IMR-90 (cell line): ENCODE results near the gene ESR2. TPM values are rescaled to one million over a fixed set of nuclear protein-coding genes. Genes with fewer than 3 reads are reported as not detected.

Experiments used
- ATAC-seq: fragments of 200-7000 bp; cut with Tn5 transposase; 2 replicates; pipeline ENCODE4 v1.9.1; 2020; ENCODE audit warnings: low read depth, mild to moderate bottlenecking, moderate library complexity
- BruUV-seq: library from RNA; stranded (reverse); fragments of 400-500 nt; replicated peaks from 2 replicates; lab custom pipeline; 2021; lab: Mats Ljungman, UMichigan
- CTCF ChIA-PET: fragments of 300-600 bp; formaldehyde crosslinking; extraction: SDS; loops from one replicate; lab custom pipeline; 2021; ENCODE audit warnings: antibody characterized with exemption; lab: Yijun Ruan, JAX
- POLR2A ChIA-PET: fragments of 300-600 bp; sonication (Branson Sonifier 250); formaldehyde crosslinking; loops from one replicate; lab custom pipeline; 2022; ENCODE audit warnings: antibody characterized with exemption; ENCODE audit not compliant: unreplicated experiment; lab: Charles Lee
- DNase-seq: peaks from one replicate; pipeline ENCODE4 v3.0.0; 2013
- H2AFZ ChIP-seq: replicated peaks from 2 replicates; pipeline ENCODE3; 2013; ENCODE audit warnings: low read length, mild to moderate bottlenecking; ENCODE audit not compliant: poor library complexity
- H2AK5ac ChIP-seq: 2 replicates; pipeline ENCODE4 v1.6.1; 2013; ENCODE audit warnings: low read depth, low read length, inconsistent platforms
- H2AK9ac ChIP-seq: replicated peaks from 2 replicates; pipeline ENCODE3; 2013; ENCODE audit warnings: mild to moderate bottlenecking, low read depth, low read length, moderate library complexity; ENCODE audit not compliant: poor library complexity
- H2BK120ac ChIP-seq: 2 replicates; pipeline ENCODE4 v1.6.1; 2013; ENCODE audit warnings: low read depth, low read length, inconsistent platforms
- H2BK15ac ChIP-seq: 3 replicates; pipeline ENCODE4 v1.6.1; 2013; ENCODE audit warnings: low read depth, low read length, inconsistent platforms
- H2BK20ac ChIP-seq: 2 replicates; pipeline ENCODE4 v1.6.1; 2013; ENCODE audit warnings: low read depth, mild to moderate bottlenecking, inconsistent platforms, low read length, moderate library complexity
- H2BK5ac ChIP-seq: 2 replicates; pipeline ENCODE4 v1.6.1; 2013; ENCODE audit warnings: mild to moderate bottlenecking, low read depth, low read length, inconsistent platforms; ENCODE audit not compliant: poor library complexity, severe bottlenecking
- H3K14ac ChIP-seq: replicated peaks from 2 replicates; pipeline ENCODE4 v1.6.1; 2013; ENCODE audit warnings: low read depth, low read length, inconsistent platforms
- H3K18ac ChIP-seq: 2 replicates; pipeline ENCODE4 v1.6.1; 2013; ENCODE audit warnings: low read depth, low read length, control low read depth
- H3K23ac ChIP-seq: 2 replicates; pipeline ENCODE4 v1.6.1; 2013; ENCODE audit warnings: low read depth, low read length, inconsistent platforms
- H3K27ac ChIP-seq: 2 replicates; pipeline ENCODE4 v1.5.1; 2013; ENCODE audit warnings: mild to moderate bottlenecking, control low read depth, low read length; ENCODE audit not compliant: insufficient read depth
- H3K27me3 ChIP-seq: 2 replicates; pipeline ENCODE4 v1.6.1; 2013; ENCODE audit warnings: low read length; ENCODE audit not compliant: control insufficient read depth, insufficient read depth
- H3K36me3 ChIP-seq: 2 replicates; pipeline ENCODE4 v1.6.1; 2013; ENCODE audit warnings: low read length, mixed read lengths; ENCODE audit not compliant: control insufficient read depth, insufficient read depth
- H3K4ac ChIP-seq: 2 replicates; pipeline ENCODE4 v1.6.1; 2013; ENCODE audit warnings: low read depth, low read length, inconsistent platforms
- H3K4me1 ChIP-seq: 2 replicates; pipeline ENCODE4 v1.6.1; 2013; ENCODE audit warnings: low read length, mixed read lengths; ENCODE audit not compliant: control insufficient read depth, insufficient read depth
- H3K4me2 ChIP-seq: 2 replicates; pipeline ENCODE4 v1.6.1; 2013; ENCODE audit warnings: low read depth, mild to moderate bottlenecking, control low read depth, low read length, moderate library complexity
- H3K4me3 ChIP-seq: 2 replicates; pipeline ENCODE4 v1.5.1; 2013; ENCODE audit warnings: low read depth, mild to moderate bottlenecking, control low read depth, low read length, moderate library complexity; ENCODE audit not compliant: insufficient read depth
- H3K56ac ChIP-seq: 2 replicates; pipeline ENCODE4 v1.6.1; 2013; ENCODE audit warnings: low read length, inconsistent platforms; ENCODE audit not compliant: insufficient read depth; ENCODE audit errors: extremely low read depth
- H3K79me1 ChIP-seq, 2 experiments: 2 replicates each; pipeline ENCODE4 v1.6.1; 2013; ENCODE audit warnings: low read length in 2 of 2, inconsistent platforms in 1 of 2, low read depth in 1 of 2
- H3K9ac ChIP-seq: 2 replicates; pipeline ENCODE4 v1.6.1; 2013; ENCODE audit warnings: low read depth, low read length, control low read depth
- H3K9me1 ChIP-seq: 2 replicates; pipeline ENCODE4 v1.6.1; 2013; ENCODE audit warnings: low read length, inconsistent platforms; ENCODE audit not compliant: insufficient read depth
- H3K9me3 ChIP-seq: 2 replicates; pipeline ENCODE4 v1.6.1; 2013; ENCODE audit warnings: low read length; ENCODE audit not compliant: control insufficient read depth, insufficient read depth
- H4K20me1 ChIP-seq: 2 replicates; pipeline ENCODE4 v1.6.1; 2013; ENCODE audit warnings: low read length, inconsistent platforms; ENCODE audit not compliant: insufficient read depth
- H4K5ac ChIP-seq: 2 replicates; pipeline ENCODE4 v1.6.1; 2013; ENCODE audit warnings: mild to moderate bottlenecking, low read depth, low read length, control low read depth
- H4K8ac ChIP-seq, 2 experiments: 2 replicates each; pipeline ENCODE4 v1.6.1; 2013; ENCODE audit warnings: low read depth in 2 of 2, low read length in 2 of 2, control low read depth in 1 of 2, inconsistent platforms in 1 of 2
- H4K91ac ChIP-seq: 2 replicates; pipeline ENCODE4 v1.6.1; 2013; ENCODE audit warnings: low read depth, low read length, inconsistent platforms; ENCODE audit not compliant: insufficient read depth
- CHD1 ChIP-seq: IDR thresholded peaks from 2 replicates; pipeline ENCODE4 v1.6.1; 2012; ENCODE audit warnings: low read depth, low read length, improper control_type of control experiment
- MXI1 ChIP-seq: IDR thresholded peaks from 2 replicates; pipeline ENCODE4 v1.6.1; 2012; ENCODE audit warnings: low read depth, mild to moderate bottlenecking, low read length, moderate library complexity, borderline replicate concordance
- NFE2L2 ChIP-seq: fragments of 150-350 bp; IDR thresholded peaks from 2 replicates; pipeline ENCODE4 v1.6.1; 2016; ENCODE audit warnings: low read depth, mild to moderate bottlenecking, low read length
- POLR2A ChIP-seq: IDR thresholded peaks from 2 replicates; pipeline ENCODE4 v1.6.1; 2012; ENCODE audit warnings: mild to moderate bottlenecking, low read depth, low read length
- WGBS, 2 experiments: methylation state at CpG; one replicate each; pipeline versions ENCODE4 v1.1.5 to v1.1.7; 2013; ENCODE audit warnings: missing lambda C conversion rate in 2 of 2; ENCODE audit not compliant: insufficient read length in 1 of 2; ENCODE audit errors: extremely low coverage in 2 of 2; 5-methylcytosine and 5-hydroxymethylcytosine counted together
- dilution Hi-C: fragments of 300-500 bp; cut with HindIII; formaldehyde crosslinking; loops from one replicate; pipeline ENCODE4 v1.14.3; 2018; ENCODE audit warnings: low sequenced_read_pairs; ENCODE audit not compliant: unreplicated experiment
- in situ Hi-C: fragments of 300-500 bp; cut with MboI; formaldehyde crosslinking; loops from 3 replicates; pipeline ENCODE4 v1.14.3; 2019; ENCODE audit warnings: low sequenced_read_pairs, inconsistent platforms, mixed read lengths
- intact Hi-C: fragments of 100-400 bp; cut with micrococcal nuclease; formaldehyde crosslinking; loops from 2 replicates; pipeline ENCODE4 v1.10.0; 2022
- polyA plus RNA-seq, 3 experiments: library from polyadenylated mRNA; depleted of rRNA; stranded (reverse); fragments of >200 nt; gene quantifications; 2 replicates each; pipeline ENCODE4 v1.2.3, GENCODE V29; 2012; ENCODE audit warnings: low replicate concordance in 1 of 3
- total RNA-seq: library from RNA; depleted of rRNA; stranded (reverse); fragments of >200 nt; gene quantifications from 2 replicates; pipeline ENCODE4 v1.2.3, GENCODE V29; 2012

ESR2 gene
- total and polyA plus RNA-seq, 2 of the 4 experiments (the other 2 are of a cell fraction) = under 0.01 to 0.03 TPM

DNA sequence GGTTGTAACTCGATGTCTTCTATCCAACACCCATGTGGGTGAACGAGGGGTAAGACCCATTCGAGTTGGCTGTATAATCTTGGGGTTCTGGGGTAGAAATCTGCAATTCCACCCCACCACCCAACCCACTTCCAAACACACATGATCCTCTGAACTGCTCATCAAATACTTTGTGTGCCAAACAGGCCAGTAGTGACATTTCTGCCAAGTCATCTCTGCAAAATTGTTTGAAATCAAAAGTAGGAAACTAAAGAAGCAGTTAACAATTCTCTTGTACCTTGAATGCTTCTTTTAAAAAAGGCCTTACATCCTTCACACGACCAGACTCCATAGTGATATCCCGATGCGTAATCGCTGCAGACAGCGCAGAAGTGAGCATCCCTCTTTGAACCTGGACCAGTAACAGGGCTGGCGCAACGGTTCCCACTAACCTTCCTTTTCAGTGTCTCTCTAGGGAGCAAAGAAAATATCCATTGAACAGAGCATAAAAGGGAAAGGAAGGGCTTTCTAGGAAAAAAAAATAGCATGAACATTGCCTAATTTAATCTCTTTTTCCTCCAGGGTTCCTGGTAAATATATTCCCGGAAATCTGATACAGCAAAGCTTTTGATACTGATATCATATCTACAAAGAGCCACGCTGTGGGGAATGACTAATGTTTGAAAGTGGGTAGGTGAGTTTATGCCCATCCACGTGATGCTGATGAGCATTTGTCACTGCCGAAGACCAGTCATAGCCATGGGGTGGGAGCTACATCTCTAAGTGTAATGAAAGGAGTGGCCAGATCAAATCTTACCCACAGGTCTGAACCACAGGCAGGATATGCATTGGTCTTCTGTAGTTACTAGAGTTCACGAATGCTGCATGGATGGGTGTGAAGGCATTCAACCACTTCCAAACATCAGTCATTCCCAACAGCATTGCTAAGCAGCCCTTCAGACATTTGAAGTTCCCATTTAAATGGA lies 14.2 kb downstream of the ESR2 start:
- DNase-seq = peak; percentile 24
- in situ Hi-C loops = no loop called here
- H3K56ac ChIP-seq = no peak overlapping the region
- no peak overlapping the region for H4K91ac ChIP-seq
- H3K4me3 ChIP-seq = no peak overlapping the region
- CTCF ChIA-PET = no interaction called here
- WGBS, 2 experiments = 93% methylated on average over 4 of the region's 15 CpGs; no CpG with 5 or more reads in 1 of the 2 experiments
- H2BK20ac ChIP-seq = no peak overlapping the region
- H3K14ac ChIP-seq = no peak overlapping the region
- intact Hi-C loops = loop anchor here (10.0 kb wide), 1 partner anchor 1545 kb away; no protein-coding TSS in a partner anchor
- H2AK9ac ChIP-seq = no peak overlapping the region
- no peak overlapping the region for H3K23ac ChIP-seq
- H2BK120ac ChIP-seq = no peak overlapping the region
- H3K9me3 ChIP-seq = no peaks in the 10 kb centered on the region
- H3K36me3 ChIP-seq = no peaks in the 10 kb centered on the region
- H3K27me3 ChIP-seq = no peaks in the 10 kb centered on the region; the same call in 1 of the 2 replicates
- H4K20me1 ChIP-seq = no peaks in the 10 kb centered on the region
- no peak overlapping the region for H2AK5ac ChIP-seq
- dilution Hi-C loops = loop anchor here (25.0 kb wide), 1 partner anchor 243 kb away; no protein-coding TSS in a partner anchor
- no peak for TF ChIP-seq MXI1
- TF ChIP-seq CHD1 = no peak
- TF ChIP-seq POLR2A = no peak
- 0 out of 2 replicates have a peak, but pooled peaks have one; percentile 15 for TF ChIP-seq NFE2L2
- no peak overlapping the region; the same call in 1 of the 2 replicates for H3K18ac ChIP-seq
- no peaks in the 10 kb centered on the region for H3K79me1 ChIP-seq
- H2BK5ac ChIP-seq = no peak overlapping the region
- POLR2A ChIA-PET = no interaction called here
- peak overlapping the region; percentile 48; the same call in 1 of the 2 replicates for H4K5ac ChIP-seq
- no peak for ATAC-seq
- H3K27ac ChIP-seq = no peak overlapping the region
- no peak overlapping the region for H3K4ac ChIP-seq
- BruUV-seq = no TSS peak
- H4K8ac ChIP-seq = no peak overlapping the region
- H3K9ac ChIP-seq = no peak overlapping the region
- H2AFZ ChIP-seq = no peak overlapping the region
- peaks cover 3% of the 10 kb centered on the region; the same call in 1 of the 2 replicates for H3K4me1 ChIP-seq
- H3K4me2 ChIP-seq = no peak overlapping the region
- H2BK15ac ChIP-seq = no peak overlapping the region; the same call in 2 of the 3 replicates
- H3K9me1 ChIP-seq = no peaks in the 10 kb centered on the region
